Spleen (tissue), 11 donors: ENCODE results near the gene NUP160. TPM values are rescaled to one million over a fixed set of nuclear protein-coding genes. Genes with fewer than 3 reads are reported as not detected.
"Not testable (repeated sequence)": the region's sequence is repeated elsewhere in the genome, so short reads cannot be mapped to it uniquely, and the experiment has no call there.

Experiments
- DNase-seq: peaks from one replicate; pipeline ENCODE4 v3.0.0-alpha.2; 2020
- H3K27ac ChIP-seq, 8 donors: fragments of 200-600 bp; sonication (generic) in 7 of 8; 1 replicate in 4 of 8; 2 replicates in 4 of 8; pipeline versions ENCODE4 v1.5.0 to v1.8.0; 2016 to 2021; ENCODE audit warnings: inconsistent platforms in 4 of 8, mild to moderate bottlenecking in 4 of 8, moderate library complexity in 1 of 8
- H3K27me3 ChIP-seq, 7 donors: fragments of 200-600 bp; sonication (generic) in 6 of 7; replicated peaks in 1 of 7; 1 replicate in 4 of 7; 2 replicates in 3 of 7; pipeline versions ENCODE4 v1.5.0 to v1.8.0; 2016 to 2021; ENCODE audit warnings: inconsistent platforms in 3 of 7, mild to moderate bottlenecking in 1 of 7
- H3K36me3 ChIP-seq, 6 donors: fragments of 200-600 bp; sonication (generic) in 5 of 6; 1 replicate in 4 of 6; 2 replicates in 2 of 6; pipeline versions ENCODE4 v1.5.0 to v1.8.0; 2016 to 2021; ENCODE audit warnings: inconsistent platforms in 2 of 6
- H3K4me1 ChIP-seq, 6 donors: fragments of 200-600 bp; sonication (generic) in 5 of 6; 1 replicate in 3 of 6; 2 replicates in 3 of 6; pipeline versions ENCODE4 v1.5.0 to v1.8.0; 2016 to 2021; ENCODE audit warnings: inconsistent platforms in 3 of 6
- H3K4me3 ChIP-seq, 8 donors: fragments of 200-600 bp; sonication (generic) in 7 of 8; 1 replicate in 4 of 8; 2 replicates in 4 of 8; pipeline versions ENCODE4 v1.5.0 to v1.8.0; 2016 to 2021; ENCODE audit warnings: inconsistent platforms in 4 of 8, mild to moderate bottlenecking in 4 of 8, moderate library complexity in 2 of 8
- H3K9me3 ChIP-seq, 8 donors: fragments of 200-600 bp; sonication (generic) in 7 of 8; 1 replicate in 4 of 8; 2 replicates in 4 of 8; pipeline versions ENCODE4 v1.5.0 to v1.8.0; 2016 to 2021; ENCODE audit warnings: inconsistent platforms in 4 of 8
- CTCF ChIP-seq, 11 experiments: fragments of 200-600 bp in 7 of 11; fragments of 450-650 bp in 4 of 11; sonication (generic) in 4 of 11; IDR thresholded peaks in 8 of 11; conservative IDR thresholded peaks in 3 of 11; 1 replicate in 7 of 11; 2 replicates in 4 of 11; pipeline versions ENCODE4 v1.4.0 to v1.8.0; 2016 to 2021; ENCODE audit warnings: antibody characterized with exemption in 11 of 11, inconsistent platforms in 4 of 11, mild to moderate bottlenecking in 1 of 11
- POLR2A ChIP-seq, 3 donors: fragments of 450-650 bp; IDR thresholded peaks; one replicate each; pipeline ENCODE4 v1.5.1; 2017; ENCODE audit warnings: antibody characterized with exemption in 3 of 3, mild to moderate bottlenecking in 1 of 3
- POLR2AphosphoS5 ChIP-seq, 3 donors: sonication (generic); formaldehyde crosslinking; IDR thresholded peaks; one replicate each; pipeline ENCODE4 v1.5.1; 2017; ENCODE audit warnings: antibody characterized with exemption in 3 of 3
- WGBS, 5 donors: extraction: QIAGEN DNeasy Blood & Tissue Kit in 3 of 5; methylation state at CpG; one replicate each; pipeline versions ENCODE4 v1.1.5 to v1.1.7; 2013 to 2018; 5-methylcytosine and 5-hydroxymethylcytosine counted together
- intact Hi-C: fragments of 100-400 bp; cut with DNase I; formaldehyde crosslinking; loops from one replicate; pipeline ENCODE4 v1.15.0; 2023; ENCODE audit warnings: low total_unique reads
- polyA plus RNA-seq, 3 donors: library from polyadenylated mRNA; stranded (reverse); fragments of 200-250 nt; gene quantifications; one replicate each; pipeline ENCODE4 v1.2.1, GENCODE V29; 2013
- total RNA-seq, 7 donors: library from RNA; depleted of rRNA in 3 of 7; stranded (reverse); fragments of >200 nt in 3 of 7; fragmentation: NEBNext Ultra II Directional in 4 of 7; extraction: Animal tissue kit (Norgen Biotek cat#: 25700) in 4 of 7; gene quantifications; one replicate each; pipeline versions ENCODE4 v1.1.0 to v1.2.1, GENCODE V29; 2016 to 2021
- donor health status: healthy with polysubstance abuse.
- donor health status: DM: no; HTN: no; CAD: no; lungs with moderate emphysema.
- donor health status: DM: no; HTN: no; CAD: no.
- donor health status: Bipolar disorder and iron deficiency.
- donor health status: healthy.
- donor health status: DM: no; HTN: no; CAD: no.
- donor health status: DM: yes; HTN: yes; CAD: no.

NUP160 gene
- total and polyA plus RNA-seq, 10 donors: 16.0 to 54.8 (median 41.2) TPM

GRCh38 chr11:47766509-47767227 is 81.5 kb downstream of the NUP160 start:
- Histone ChIP-seq H3K27ac (peak overlapping the region; percentile 96 to 100 (median 100)), H3K4me1 (peaks cover 12 to 43% (median 25%) of the 10 kb centered on the region in 6 donors), H3K36me3 (peaks cover 0 to 35% (median 28%) of the 10 kb centered on the region in 6 donors), H3K4me3 (peak overlapping the region; percentile 49 to 91 (median 87)), H3K9me3 (no peaks in the 10 kb centered on the region), H3K27me3 (no peaks in the 10 kb centered on the region)
- 0 to 1% (median 0%) methylated on average over 27 to 65 of the region's 65 CpGs for WGBS, 5 donors
- TF ChIP-seq POLR2A (IDR thresholded peaks at IDR 0.05) (no peak), POLR2AphosphoS5 (IDR thresholded peaks at IDR 0.05) (peak in 1 of 3 donors; percentile 29)
- intact Hi-C loops: no loop called here
- DNase-seq: peak; percentile 93

- WGBS, 5 donors: 50 to 72% (median 61%) methylated on average over 2 of the region's 2 CpGs
- no peaks in the 10 kb centered on the region for H3K27me3 ChIP-seq
- TF ChIP-seq POLR2AphosphoS5 (IDR thresholded peaks at IDR 0.05) (no peak), CTCF (IDR thresholded peaks at IDR 0.05 in 8 of 11, conservative IDR thresholded peaks at IDR 0.05 in 3 of 11) (no peak), POLR2A (IDR thresholded peaks at IDR 0.05) (no peak)
- H3K9me3 ChIP-seq: no peaks in the 10 kb centered on the region
- peak overlapping the region in 4 of 8 donors; percentile 99 to 100 (median 100) for H3K27ac ChIP-seq
- peaks cover 0 to 51% (median 43%) of the 10 kb centered on the region in 6 donors for H3K36me3 ChIP-seq
- intact Hi-C loops: no loop called here
- DNase-seq: no peak
- peak overlapping the region in 3 of 8 donors; percentile 86 to 91 (median 88) for H3K4me3 ChIP-seq
- peaks cover 12 to 53% (median 25%) of the 10 kb centered on the region in 6 donors for H3K4me1 ChIP-seq
Observed at GRCh38 chr11:47765086-47765485, 83.1 kb downstream of the NUP160 start.

- H3K9me3 ChIP-seq, H3K27ac ChIP-seq, H3K4me3 ChIP-seq, intact Hi-C loops, DNase-seq, H3K27me3 ChIP-seq: not testable (repeated sequence)
- Histone ChIP-seq H3K36me3 (peaks cover 0 to 100% (median 84%) of the 10 kb centered on the region in 6 donors), H3K4me1 (peaks cover 0 to 18% (median 2%) of the 10 kb centered on the region in 6 donors)
- 88 to 98% (median 93%) methylated on average over 11 of the region's 11 CpGs for WGBS, 5 donors
Observed at GRCh38 chr11:47759291-47759690, 88.9 kb downstream of the NUP160 start.

- Histone ChIP-seq H3K4me1 (peaks cover 0 to 8% (median 0%) of the 10 kb centered on the region in 6 donors), H3K36me3 (peaks cover 4 to 100% (median 87%) of the 10 kb centered on the region in 6 donors), H3K9me3 (no peaks in the 10 kb centered on the region), H3K27me3 (no peaks in the 10 kb centered on the region), H3K27ac (no peak overlapping the region), H3K4me3 (no peak overlapping the region)
- DNase-seq: no peak
- 93 to 99% (median 98%) methylated on average over 4 of the region's 4 CpGs for WGBS, 5 donors
- no peak for TF ChIP-seq POLR2A (IDR thresholded peaks at IDR 0.05)
- TF ChIP-seq CTCF (IDR thresholded peaks at IDR 0.05 in 8 of 11, conservative IDR thresholded peaks at IDR 0.05 in 3 of 11): no peak
- no peak for TF ChIP-seq POLR2AphosphoS5 (IDR thresholded peaks at IDR 0.05)
- intact Hi-C loops: no loop called here
Observed at GRCh38 chr11:47756208-47756607, 91.9 kb downstream of the NUP160 start.

GRCh38 chr11:47750725-47751124 is 97.4 kb downstream of the NUP160 start:
- no peaks in the 10 kb centered on the region for H3K4me1 ChIP-seq
- H3K27me3 ChIP-seq: no peaks in the 10 kb centered on the region
- DNase-seq: no peak
- 78 to 92% (median 90%) methylated on average over 5 of the region's 5 CpGs for WGBS, 5 donors
- no peak overlapping the region for H3K4me3 ChIP-seq
- H3K9me3 ChIP-seq: no peaks in the 10 kb centered on the region
- peaks cover 15 to 100% (median 94%) of the 10 kb centered on the region in 6 donors for H3K36me3 ChIP-seq
- intact Hi-C loops: no loop called here
- TF ChIP-seq POLR2AphosphoS5 (IDR thresholded peaks at IDR 0.05) (no peak), POLR2A (IDR thresholded peaks at IDR 0.05) (no peak), CTCF (IDR thresholded peaks at IDR 0.05 in 8 of 11, conservative IDR thresholded peaks at IDR 0.05 in 3 of 11) (no peak)
- H3K27ac ChIP-seq: no peak overlapping the region

- DNase-seq, intact Hi-C loops, H3K27me3 ChIP-seq, H3K4me3 ChIP-seq, H3K27ac ChIP-seq, H3K9me3 ChIP-seq, H3K4me1 ChIP-seq: not testable (repeated sequence)
- WGBS, 5 donors: 92 to 98% (median 96%) methylated on average over 7 of the region's 7 CpGs
- H3K36me3 ChIP-seq: peaks cover 4 to 100% (median 98%) of the 10 kb centered on the region in 6 donors
Observed at GRCh38 chr11:47742494-47742893, 105.7 kb downstream of the NUP160 start.

GRCh38 chr11:47737817-47738216 is 110.3 kb downstream of the NUP160 start:
- peaks cover 6 to 100% (median 97%) of the 10 kb centered on the region in 6 donors for H3K36me3 ChIP-seq
- H3K27ac ChIP-seq, DNase-seq, H3K4me3 ChIP-seq, H3K4me1 ChIP-seq, H3K27me3 ChIP-seq, H3K9me3 ChIP-seq: not testable (repeated sequence)
- WGBS, 5 donors: 66 to 92% (median 80%) methylated on average over 7 of the region's 7 CpGs
- intact Hi-C loops: loop anchor here (10.0 kb wide), 1 partner anchor 67 kb away; no protein-coding TSS in a partner anchor
